H1 (cell line): ENCODE measurements around the gene TLNRD1. TPM values are rescaled to one million over a fixed set of nuclear protein-coding genes. Genes with fewer than 3 reads are reported as not detected.

Experiments used
- CTCF ChIA-PET: fragments of 300-600 bp; sonication (Branson Sonifier 250); formaldehyde crosslinking; loops from one replicate; lab custom pipeline; 2021; ENCODE audit not compliant: partially characterized antibody; lab: Charles Lee
- POLR2A ChIA-PET: fragments of 300-600 bp; sonication (Branson Sonifier 250); formaldehyde crosslinking; loops from one replicate; lab custom pipeline; 2021; ENCODE audit warnings: inconsistent platforms; ENCODE audit not compliant: partially characterized antibody; lab: Charles Lee
- DNase-seq, 2 experiments: peaks; one replicate each; pipeline versions ENCODE4 v3.0.0 to v3.0.0-alpha.2; 2010 to 2022; ENCODE audit warnings: low spot score in 2 of 2, low read depth in 1 of 2, mixed read lengths in 1 of 2
- FAIRE-seq: peaks from 2 replicates; lab custom pipeline; 2011; peaks lifted over from hg19 to GRCh38; lab: Jason Lieb, UNC
- H2AFZ ChIP-seq: 2 replicates; pipeline ENCODE4 v1.8.1; 2012; ENCODE audit warnings: low read length, inconsistent platforms
- H2AK5ac ChIP-seq: 2 replicates; pipeline ENCODE4 v1.6.1; 2013; ENCODE audit warnings: low read depth, low read length
- H2BK120ac ChIP-seq: replicated peaks from 2 replicates; pipeline ENCODE3; 2013; ENCODE audit warnings: low read depth, low read length, inconsistent platforms
- H2BK12ac ChIP-seq: 2 replicates; pipeline ENCODE4 v1.6.1; 2013; ENCODE audit warnings: low read depth, low read length
- H2BK15ac ChIP-seq: 2 replicates; pipeline ENCODE4 v1.6.1; 2013; ENCODE audit warnings: low read length
- H2BK20ac ChIP-seq: 2 replicates; pipeline ENCODE4 v1.6.1; 2013; ENCODE audit warnings: low read length
- H2BK5ac ChIP-seq: 2 replicates; pipeline ENCODE4 v1.6.1; 2013; ENCODE audit warnings: low read depth, low read length
- H3K14ac ChIP-seq: 2 replicates; pipeline ENCODE4 v1.6.1; 2013; ENCODE audit warnings: inconsistent platforms; ENCODE audit not compliant: insufficient read length
- H3K18ac ChIP-seq: 2 replicates; pipeline ENCODE4 v1.6.1; 2013; ENCODE audit warnings: low read length; ENCODE audit errors: extremely low read depth
- H3K23ac ChIP-seq: 2 replicates; pipeline ENCODE4 v1.6.1; 2013; ENCODE audit warnings: inconsistent platforms; ENCODE audit not compliant: insufficient read length
- H3K23me2 ChIP-seq: 2 replicates; pipeline ENCODE4 v1.6.1; 2013; ENCODE audit warnings: low read depth, low read length
- H3K27ac ChIP-seq: 2 replicates; pipeline ENCODE4 v1.6.1; 2011; ENCODE audit warnings: low read depth, low read length, inconsistent platforms
- H3K27me3 ChIP-seq, 4 experiments: replicated peaks in 1 of 4; 1 replicate in 1 of 4; 2 replicates in 3 of 4; pipeline versions ENCODE4 v1.6.1 to v1.8.1; 2011 to 2013; ENCODE audit warnings: low read length in 3 of 4, mild to moderate bottlenecking in 3 of 4, inconsistent platforms in 2 of 4, mixed read lengths in 2 of 4, moderate library complexity in 1 of 4; ENCODE audit not compliant: control insufficient read depth in 3 of 4, insufficient read depth in 3 of 4; ENCODE audit errors: extremely low read depth in 1 of 4
- H3K36me3 ChIP-seq, 4 experiments: 2 replicates each; pipeline versions ENCODE4 v1.6.1 to v1.8.1; 2011 to 2013; ENCODE audit warnings: mild to moderate bottlenecking in 4 of 4, low read length in 3 of 4, moderate library complexity in 2 of 4, control low read depth in 1 of 4, inconsistent platforms in 1 of 4; ENCODE audit not compliant: insufficient read depth in 4 of 4, control insufficient read depth in 2 of 4
- H3K4ac ChIP-seq: replicated peaks from 2 replicates; pipeline ENCODE3; 2013; ENCODE audit warnings: low read length, low read depth, mixed read lengths, inconsistent platforms; ENCODE audit not compliant: insufficient read length
- H3K4me1 ChIP-seq, 4 experiments: replicated peaks in 1 of 4; 1 replicate in 1 of 4; 2 replicates in 3 of 4; pipeline versions ENCODE4 v1.6.1 to v1.8.1; 2011 to 2013; ENCODE audit warnings: low read length in 3 of 4, inconsistent platforms in 2 of 4, mixed read lengths in 1 of 4; ENCODE audit not compliant: insufficient read depth in 4 of 4, control insufficient read depth in 3 of 4
- H3K4me2 ChIP-seq, 2 experiments: 2 replicates each; pipeline versions ENCODE4 v1.6.1 to v1.8.1; 2011 to 2013; ENCODE audit warnings: low read depth in 2 of 2, low read length in 2 of 2, control low read depth in 1 of 2, inconsistent platforms in 1 of 2, mild to moderate bottlenecking in 1 of 2; ENCODE audit not compliant: insufficient read depth in 1 of 2
- H3K4me3 ChIP-seq, 4 experiments: fragments of 200-600, 300-600 bp in 1 of 4; sonication (generic), shearing (Covaris generic), sonication (Bioruptor Twin) in 1 of 4; 2 replicates each; pipeline versions ENCODE4 v1.5.1 to v1.8.1; 2011 to 2016; ENCODE audit warnings: low read length in 4 of 4, low read depth in 3 of 4, control low read depth in 2 of 4, inconsistent platforms in 2 of 4, mild to moderate bottlenecking in 2 of 4, mixed read lengths in 1 of 4, moderate library complexity in 1 of 4; ENCODE audit not compliant: insufficient read depth in 2 of 4; ENCODE audit errors: extremely low read depth in 1 of 4
- H3K56ac ChIP-seq: replicated peaks from 2 replicates; pipeline ENCODE3; 2013; ENCODE audit warnings: low read depth, mild to moderate bottlenecking, mixed read lengths, low read length, inconsistent platforms; ENCODE audit not compliant: insufficient read length
- H3K79me1 ChIP-seq: 2 replicates; pipeline ENCODE4 v1.6.1; 2013; ENCODE audit warnings: low read depth, low read length, control low read depth
- H3K79me2 ChIP-seq, 2 experiments: 2 replicates each; pipeline versions ENCODE4 v1.6.1 to v1.8.1; 2012 to 2013; ENCODE audit warnings: low read length in 2 of 2, mild to moderate bottlenecking in 2 of 2, inconsistent platforms in 1 of 2; ENCODE audit not compliant: insufficient read depth in 2 of 2, control insufficient read depth in 1 of 2
- H3K9ac ChIP-seq, 4 experiments: replicated peaks in 1 of 4; 1 replicate in 1 of 4; 2 replicates in 3 of 4; pipeline versions ENCODE4 v1.6.1 to v1.8.1; 2011 to 2013; ENCODE audit warnings: low read depth in 3 of 4, low read length in 3 of 4, control low read depth in 2 of 4, mild to moderate bottlenecking in 2 of 4, moderate library complexity in 2 of 4, inconsistent platforms in 1 of 4; ENCODE audit errors: extremely low read depth in 1 of 4
- H3K9me3 ChIP-seq, 2 experiments: 2 replicates each; pipeline versions ENCODE4 v1.6.1 to v1.8.1; 2012 to 2013; ENCODE audit warnings: mild to moderate bottlenecking in 2 of 2, moderate library complexity in 2 of 2, control low read depth in 1 of 2, inconsistent platforms in 1 of 2, low read depth in 1 of 2, low read length in 1 of 2, mixed read lengths in 1 of 2; ENCODE audit not compliant: insufficient read depth in 2 of 2
- H4K20me1 ChIP-seq, 2 experiments: replicated peaks in 1 of 2; 2 replicates each; pipeline versions ENCODE3 to v1.8.1; 2011 to 2013; ENCODE audit warnings: inconsistent platforms in 2 of 2, low read length in 2 of 2, mild to moderate bottlenecking in 1 of 2; ENCODE audit not compliant: insufficient read depth in 2 of 2, control insufficient read depth in 1 of 2
- H4K5ac ChIP-seq: 2 replicates; pipeline ENCODE4 v1.6.1; 2013; ENCODE audit warnings: low read length, low read depth, mixed read lengths, inconsistent platforms; ENCODE audit not compliant: insufficient read length
- H4K8ac ChIP-seq: 2 replicates; pipeline ENCODE4 v1.8.0; 2013; ENCODE audit warnings: mild to moderate bottlenecking, moderate library complexity, low read length, inconsistent platforms; ENCODE audit not compliant: insufficient read depth; ENCODE audit errors: extremely low read depth
- H4K91ac ChIP-seq: replicated peaks from 2 replicates; pipeline ENCODE3; 2013; ENCODE audit warnings: low read length, mixed read lengths, inconsistent platforms; ENCODE audit not compliant: insufficient read length
- CTBP2 ChIP-seq: IDR thresholded peaks from 2 replicates; pipeline ENCODE4 v1.7.0; 2011; ENCODE audit warnings: borderline replicate concordance, mild to moderate bottlenecking, moderate library complexity, mixed read lengths, low read length; ENCODE audit not compliant: insufficient read depth, insufficient read length
- CTCF ChIP-seq, 3 experiments: IDR thresholded peaks; 1 replicate in 2 of 3; 2 replicates in 1 of 3; pipeline versions ENCODE4 v1.5.1 to v1.6.1; 2011; ENCODE audit warnings: low read length in 3 of 3, mild to moderate bottlenecking in 3 of 3, inconsistent platforms in 2 of 3, low read depth in 1 of 3, moderate library complexity in 1 of 3; ENCODE audit not compliant: insufficient read depth in 1 of 3; ENCODE audit errors: control extremely low read depth in 1 of 3
- RAD21 ChIP-seq, 2 experiments: IDR thresholded peaks in 1 of 2; conservative IDR thresholded peaks in 1 of 2; 2 replicates each; pipeline ENCODE4 v1.6.1; 2011; ENCODE audit warnings: low read depth in 2 of 2, low read length in 2 of 2, improper control_type of control experiment in 1 of 2, inconsistent platforms in 1 of 2, mild to moderate bottlenecking in 1 of 2, moderate library complexity in 1 of 2
- YY1 ChIP-seq: IDR thresholded peaks from 2 replicates; pipeline ENCODE4 v1.6.1; 2011; ENCODE audit warnings: low read depth, mild to moderate bottlenecking, low read length
- WGBS, 2 experiments: shearing (Covaris generic) in 1 of 2; methylation state at CpG; one replicate each; pipeline versions ENCODE4 v1.1.6 to v1.1.7; 2013 to 2015; ENCODE audit warnings: low lambda C conversion rate in 2 of 2, mixed read lengths in 2 of 2, inconsistent platforms in 1 of 2, low coverage in 1 of 2, missing lambda C conversion rate in 1 of 2; ENCODE audit not compliant: insufficient replicate concordance in 2 of 2, insufficient coverage in 1 of 2, insufficient read length in 1 of 2; ENCODE audit errors: extremely low coverage in 1 of 2, missing lambda C conversion rate in 1 of 2; 5-methylcytosine and 5-hydroxymethylcytosine counted together
- polyA plus RNA-seq, 7 experiments: library from polyadenylated mRNA; depleted of rRNA in 3 of 7; stranded (reverse) in 5 of 7; unstranded in 2 of 7; fragments of >200 nt in 5 of 7; fragments of 200-250 nt in 2 of 7; gene quantifications; 1 replicate in 5 of 7; 2 replicates in 1 of 7; 4 replicates in 1 of 7; pipeline versions ENCODE4 v1.2.1 to v1.2.3, GENCODE V29; 2011 to 2013; ENCODE audit warnings: missing spikeins in 2 of 7, mixed read lengths in 2 of 7
- total RNA-seq: library from RNA; stranded (reverse); fragmentation: NEBNext Ultra II Directional; extraction: Animal tissue kit (Norgen Biotek cat#: 25700); gene quantifications from 2 replicates; pipeline ENCODE4 v1.2.1, GENCODE V29; 2021

TLNRD1 gene
- total and polyA plus RNA-seq, 2 of the 8 experiments (the other 6 are each of a cell fraction or from before 2014, with no cell fraction given): 12.2 to 20.5 TPM

DNA sequence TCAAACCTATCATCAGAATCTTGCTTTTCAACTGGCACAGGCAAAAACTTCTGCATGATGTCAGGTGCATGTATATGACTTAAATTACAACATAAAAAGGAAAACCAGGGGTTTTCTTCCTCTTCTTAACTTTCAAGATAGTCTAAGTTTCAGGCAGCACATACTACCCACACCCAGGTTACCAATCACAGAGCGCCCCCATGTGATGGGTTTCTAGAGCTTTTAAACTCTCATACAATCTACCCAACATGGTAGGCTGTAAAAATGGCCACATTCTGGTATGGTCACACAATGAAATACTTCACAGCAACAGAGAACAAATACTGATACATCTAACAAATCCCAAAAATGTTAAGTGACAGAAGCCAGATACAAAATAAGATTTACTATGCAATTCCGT is 18.5 kb upstream of the TLNRD1 start:
- no peak overlapping the region for H2BK5ac ChIP-seq
- no peak overlapping the region for H4K91ac ChIP-seq
- no peak overlapping the region for H2AK5ac ChIP-seq
- no peak overlapping the region for H3K4me3 ChIP-seq
- DNase-seq: no peak
- H3K56ac ChIP-seq: no peak overlapping the region
- no peak overlapping the region for H2BK120ac ChIP-seq
- H3K79me1 ChIP-seq: peaks cover 7% of the 10 kb centered on the region
- peaks cover 11 to 14% of the 10 kb centered on the region in 2 experiments for H4K20me1 ChIP-seq
- H2AFZ ChIP-seq: no peak overlapping the region
- peaks cover 0 to 8% (median 4%) of the 10 kb centered on the region in 4 experiments; a peak in 4 of 7 replicates for H3K4me1 ChIP-seq
- peaks cover 0 to 28% (median 10%) of the 10 kb centered on the region in 4 experiments; a peak in 6 of 8 replicates for H3K36me3 ChIP-seq
- no peak overlapping the region for H4K5ac ChIP-seq
- peaks cover 9 to 48% of the 10 kb centered on the region in 2 experiments for H3K79me2 ChIP-seq
- H3K23ac ChIP-seq: no peak overlapping the region
- no peak overlapping the region for H2BK20ac ChIP-seq
- POLR2A ChIA-PET: interaction anchor here (1.0 kb wide), 1 partner anchor 147 kb away, joined by 3 read pairs; no protein-coding TSS in a partner anchor
- no peak overlapping the region for H3K4me2 ChIP-seq
- H3K23me2 ChIP-seq: no peaks in the 10 kb centered on the region
- H3K27me3 ChIP-seq: no peaks in the 10 kb centered on the region
- no peak overlapping the region for H2BK15ac ChIP-seq
- no peak overlapping the region for H4K8ac ChIP-seq
- no peak overlapping the region for H3K4ac ChIP-seq
- no peak for FAIRE-seq
- no peak overlapping the region for H3K27ac ChIP-seq
- no peak overlapping the region for H3K18ac ChIP-seq
- WGBS, 2 experiments: 69% methylated on average over 2 of the region's 2 CpGs; no CpG with 5 or more reads in 1 of the 2 experiments
- H2BK12ac ChIP-seq: no peak overlapping the region
- H3K9ac ChIP-seq: no peak overlapping the region
- H3K14ac ChIP-seq: no peak overlapping the region
- TF ChIP-seq YY1: peak; percentile 64; the same call in 1 of the 2 replicates
- TF ChIP-seq CTBP2: no peak
- peak; percentile 43 to 58 for TF ChIP-seq RAD21 (IDR thresholded peaks at IDR 0.05 in 1 of 2, conservative IDR thresholded peaks at IDR 0.05 in 1 of 2; ENCODE audit: low read depth in 2 of 2, low read length in 2 of 2)
- TF ChIP-seq CTCF (IDR thresholded peaks at IDR 0.05; ENCODE audit: control extremely low read depth in 1 of 3, insufficient read depth in 1 of 3, low read depth in 1 of 3, low read length in 3 of 3): peak in 2 of 3 experiments; percentile 36 to 38; a peak in 2 of 4 replicates
- TF ChIP-seq, all 59 proteins: peak for 3
- CTCF ChIA-PET: interaction anchor here (0.8 to 2.6 kb wide), 5 partner anchors 9 to 284 kb away, joined by 3 to 11 read pairs (median 3); no protein-coding TSS in a partner anchor
- H3K9me3 ChIP-seq: no peaks in the 10 kb centered on the region
